VCaP (cell line): ENCODE measurements around the gene MYLK.
A peak's percentile ranks its signal among the peaks of the same experiment; 100 is the strongest.
"Not testable (repeated sequence)": the region's sequence is repeated elsewhere in the genome, so short reads cannot be mapped to it uniquely, and the experiment has no call there.

Source experiments
- H3K27ac ChIP-seq: fragments of 450-650 bp; 2 replicates; pipeline ENCODE4 v1.5.1; 2017
- TF ChIP-seq, protein P1 (sequence below): fragments of 450-650 bp; conservative IDR thresholded peaks from 2 replicates; pipeline ENCODE4 v1.5.1; 2017; ENCODE audit warnings: mild to moderate bottlenecking, moderate library complexity

The MYLK gene

DNA sequence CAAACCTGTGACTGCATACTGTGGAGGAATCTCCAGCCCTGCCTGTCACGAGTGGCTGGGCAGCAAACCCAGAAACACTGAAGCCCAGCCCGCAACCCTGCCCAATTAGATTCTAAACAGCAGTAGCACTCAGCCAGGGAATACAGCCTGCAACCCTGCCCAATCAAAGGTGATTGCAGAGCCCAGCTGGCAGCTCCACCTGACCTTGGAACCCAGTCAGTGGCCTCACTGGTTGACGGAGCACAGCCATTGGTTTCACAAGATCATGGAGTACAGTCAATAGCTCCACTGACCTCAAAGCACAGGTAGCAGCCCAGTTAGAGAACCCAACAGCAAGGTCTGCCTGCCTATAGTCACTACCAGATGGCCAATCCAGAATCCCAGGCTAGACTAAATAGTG is 35.2 kb upstream of the MYLK start:
- TF ChIP-seq, protein P1, sequence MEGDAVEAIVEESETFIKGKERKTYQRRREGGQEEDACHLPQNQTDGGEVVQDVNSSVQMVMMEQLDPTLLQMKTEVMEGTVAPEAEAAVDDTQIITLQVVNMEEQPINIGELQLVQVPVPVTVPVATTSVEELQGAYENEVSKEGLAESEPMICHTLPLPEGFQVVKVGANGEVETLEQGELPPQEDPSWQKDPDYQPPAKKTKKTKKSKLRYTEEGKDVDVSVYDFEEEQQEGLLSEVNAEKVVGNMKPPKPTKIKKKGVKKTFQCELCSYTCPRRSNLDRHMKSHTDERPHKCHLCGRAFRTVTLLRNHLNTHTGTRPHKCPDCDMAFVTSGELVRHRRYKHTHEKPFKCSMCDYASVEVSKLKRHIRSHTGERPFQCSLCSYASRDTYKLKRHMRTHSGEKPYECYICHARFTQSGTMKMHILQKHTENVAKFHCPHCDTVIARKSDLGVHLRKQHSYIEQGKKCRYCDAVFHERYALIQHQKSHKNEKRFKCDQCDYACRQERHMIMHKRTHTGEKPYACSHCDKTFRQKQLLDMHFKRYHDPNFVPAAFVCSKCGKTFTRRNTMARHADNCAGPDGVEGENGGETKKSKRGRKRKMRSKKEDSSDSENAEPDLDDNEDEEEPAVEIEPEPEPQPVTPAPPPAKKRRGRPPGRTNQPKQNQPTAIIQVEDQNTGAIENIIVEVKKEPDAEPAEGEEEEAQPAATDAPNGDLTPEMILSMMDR, result no peak
- no peak overlapping the region for H3K27ac ChIP-seq

DNA sequence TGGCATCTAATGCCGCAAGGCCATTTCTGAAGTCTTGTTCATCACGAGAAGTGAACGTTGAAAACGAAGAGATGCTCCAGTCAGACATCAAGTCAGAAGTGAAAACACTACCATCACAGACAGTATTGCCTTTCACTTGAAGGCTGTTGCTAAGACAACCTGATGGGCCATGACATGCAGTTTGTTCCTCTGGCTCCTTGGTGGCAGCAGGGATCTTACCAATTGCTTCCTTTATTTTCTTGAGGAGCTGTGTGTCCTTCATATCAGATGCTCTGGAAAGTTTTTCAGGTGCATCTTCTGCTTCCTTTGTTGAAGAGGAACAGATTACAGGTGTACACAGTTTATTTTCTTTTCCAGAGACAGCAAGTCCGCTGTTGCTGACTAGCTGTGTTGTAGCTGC is 30.7 kb upstream of the MYLK start:
- TF ChIP-seq, protein P1, result peak; percentile 14
- H3K27ac ChIP-seq, result no peak overlapping the region

DNA sequence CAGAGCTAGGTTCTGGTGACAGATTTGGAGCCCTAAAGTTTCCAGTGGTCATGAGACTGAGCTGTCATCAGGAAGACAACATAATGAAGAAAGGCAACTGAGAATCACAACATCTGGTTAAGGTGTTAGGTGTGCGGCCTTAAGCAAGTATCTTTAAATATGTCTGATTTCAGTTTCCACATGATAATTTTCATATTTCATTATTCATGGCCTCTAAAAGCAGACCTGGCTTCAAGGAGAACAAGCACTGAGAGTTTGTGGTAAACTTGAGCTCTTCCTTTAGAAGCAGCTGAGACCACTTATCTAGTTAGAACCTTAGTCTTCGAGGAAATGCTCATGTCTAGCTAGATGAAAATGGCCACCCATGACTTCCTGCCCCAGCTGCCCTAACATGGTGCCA is 25.7 kb upstream of the MYLK start:
- TF ChIP-seq, protein P1, result no peak
- no peak overlapping the region for H3K27ac ChIP-seq

DNA sequence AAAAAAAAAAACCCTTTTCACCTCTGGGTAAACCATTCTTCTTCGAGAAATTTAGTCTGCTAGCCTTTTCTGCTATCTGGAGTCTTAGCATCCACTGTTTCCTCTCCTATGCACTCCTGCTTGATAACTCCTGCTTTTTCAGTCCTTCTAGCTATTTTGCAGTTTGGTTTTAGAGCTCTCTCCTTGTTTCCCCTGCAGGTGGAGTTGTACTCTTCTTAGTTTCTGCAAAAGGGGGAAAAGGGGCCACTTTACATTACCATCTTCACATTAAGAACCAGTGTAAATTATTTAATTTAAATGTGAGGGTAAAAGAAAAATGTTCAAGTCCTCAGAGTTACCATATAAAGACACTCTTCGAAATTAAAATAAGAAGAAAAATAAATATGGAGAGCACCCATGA is 23.6 kb upstream of the MYLK start:
- TF ChIP-seq, protein P1, result no peak

DNA sequence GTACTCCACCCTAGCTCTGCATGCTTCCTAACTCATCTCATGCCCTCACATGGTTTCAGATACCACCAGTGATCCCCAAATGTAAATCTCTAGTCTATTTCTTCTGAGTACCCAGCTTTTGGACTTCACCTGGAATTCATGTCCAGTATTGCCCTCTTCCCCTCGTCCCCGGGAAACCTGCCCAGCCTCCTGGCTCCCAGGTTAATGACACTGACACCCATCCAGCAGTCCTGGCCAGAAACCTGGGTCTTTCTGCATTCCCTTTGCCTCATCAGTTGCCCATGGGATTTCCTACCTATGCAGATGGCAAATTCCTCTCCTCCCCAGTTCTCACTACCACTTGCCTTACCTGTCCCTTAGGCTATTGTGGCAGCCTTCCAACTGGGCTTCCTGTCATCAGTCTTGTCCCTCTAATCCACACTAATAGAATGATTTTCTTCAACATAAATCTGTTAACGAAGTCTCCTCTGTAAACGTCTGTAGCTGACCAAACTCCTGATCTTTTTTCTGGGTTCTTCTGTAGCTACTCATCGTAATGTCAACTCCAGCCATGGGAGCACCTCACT is 15.3 kb upstream of the MYLK start:
- H3K27ac ChIP-seq, result no peak overlapping the region
- TF ChIP-seq, protein P1, result no peak

More for the DNA sequence above, 23.6 kb upstream of the MYLK start:
- no peak overlapping the region for H3K27ac ChIP-seq

DNA sequence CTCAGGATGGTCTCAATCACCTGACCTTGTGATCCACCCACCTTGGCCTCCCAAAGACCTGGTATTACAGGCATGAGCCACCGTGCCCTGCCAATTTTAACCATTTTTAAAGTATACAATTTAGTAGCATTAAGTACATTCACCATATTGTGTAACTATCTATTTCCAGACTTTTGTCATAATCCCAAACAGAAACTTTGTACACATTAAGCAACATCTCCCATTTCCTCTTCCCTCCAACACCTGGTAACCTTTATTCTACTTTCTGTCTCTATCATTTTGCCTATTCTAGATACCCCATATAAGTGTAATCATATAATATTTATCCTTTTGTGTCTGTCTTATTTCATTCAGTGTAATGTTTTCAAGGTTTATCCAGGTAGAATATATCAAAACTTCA is 8.9 kb upstream of the MYLK start:
- TF ChIP-seq, protein P1, result no peak
- H3K27ac ChIP-seq, result no peak overlapping the region

DNA sequence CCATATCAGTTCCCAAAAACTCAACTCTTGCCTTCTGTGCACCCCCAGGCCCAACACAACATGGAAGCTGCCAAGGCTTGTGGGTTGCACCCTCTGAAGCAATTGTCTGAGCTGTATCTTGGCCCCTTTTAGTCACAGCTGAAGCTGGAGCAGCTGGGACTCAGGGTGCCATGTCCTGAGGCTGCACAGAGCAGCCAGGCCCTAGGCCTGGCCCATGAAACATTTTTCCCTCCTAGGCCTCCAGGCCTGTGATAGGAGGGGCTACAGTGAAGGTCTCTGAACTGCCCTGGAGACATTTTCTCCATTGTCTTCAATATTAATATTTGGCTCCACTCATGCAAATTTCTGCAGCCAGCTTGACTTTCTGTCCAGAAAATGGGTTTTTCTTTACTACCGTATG is 8.1 kb upstream of the MYLK start:
- TF ChIP-seq, protein P1, result no peak

DNA sequence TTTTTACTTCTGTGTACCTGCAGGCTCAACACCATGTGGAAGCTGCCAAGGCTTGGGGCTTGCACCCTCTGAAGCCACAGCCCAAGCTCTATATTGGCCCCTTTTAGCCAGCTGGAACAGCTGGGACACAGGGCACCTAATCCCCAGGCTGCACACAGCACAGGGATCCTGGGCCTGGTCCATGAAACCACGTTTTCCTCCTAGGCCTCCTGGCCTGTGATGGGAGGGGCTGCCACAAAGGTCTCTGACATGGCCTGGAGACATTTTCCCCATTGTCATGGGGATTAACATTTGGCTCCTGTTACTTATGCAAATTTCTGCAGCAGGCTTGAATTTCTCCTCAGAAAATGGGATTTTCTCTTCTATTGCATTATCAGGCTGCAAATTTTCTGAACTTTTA is 6.9 kb upstream of the MYLK start:
- H3K27ac ChIP-seq, result not testable (repeated sequence)

More for the DNA sequence above, 8.1 kb upstream of the MYLK start:
- no peak overlapping the region for H3K27ac ChIP-seq

DNA sequence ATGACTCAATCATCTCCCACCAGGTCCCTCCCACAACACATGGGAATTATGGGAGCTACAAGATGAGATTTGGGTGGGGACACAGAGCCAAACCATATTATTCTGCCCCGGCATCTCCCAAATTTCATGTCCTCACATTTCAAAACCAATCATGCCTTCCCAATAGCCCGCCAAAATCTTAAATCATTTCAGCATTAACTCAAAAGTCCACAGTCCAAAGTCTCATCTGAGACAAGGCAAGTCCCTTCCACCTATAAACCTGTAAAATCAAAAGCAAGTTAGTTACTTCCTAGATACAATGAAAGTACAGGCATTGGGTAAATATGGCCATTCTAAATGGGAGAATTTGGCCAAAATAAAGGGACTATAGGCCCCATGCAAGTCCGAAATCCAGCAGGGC is 6.0 kb upstream of the MYLK start:
- not testable (repeated sequence) for H3K27ac ChIP-seq
